ENCODE measurements around the gene NR2F1. TPM values are rescaled to one million over a fixed set of nuclear protein-coding genes. Genes with fewer than 3 reads are reported as not detected.

Gene NR2F1
- total RNA-seq, 4 donors from 2014 or later = 25.8 to 43.3 (median 37.5) TPM

DNA sequence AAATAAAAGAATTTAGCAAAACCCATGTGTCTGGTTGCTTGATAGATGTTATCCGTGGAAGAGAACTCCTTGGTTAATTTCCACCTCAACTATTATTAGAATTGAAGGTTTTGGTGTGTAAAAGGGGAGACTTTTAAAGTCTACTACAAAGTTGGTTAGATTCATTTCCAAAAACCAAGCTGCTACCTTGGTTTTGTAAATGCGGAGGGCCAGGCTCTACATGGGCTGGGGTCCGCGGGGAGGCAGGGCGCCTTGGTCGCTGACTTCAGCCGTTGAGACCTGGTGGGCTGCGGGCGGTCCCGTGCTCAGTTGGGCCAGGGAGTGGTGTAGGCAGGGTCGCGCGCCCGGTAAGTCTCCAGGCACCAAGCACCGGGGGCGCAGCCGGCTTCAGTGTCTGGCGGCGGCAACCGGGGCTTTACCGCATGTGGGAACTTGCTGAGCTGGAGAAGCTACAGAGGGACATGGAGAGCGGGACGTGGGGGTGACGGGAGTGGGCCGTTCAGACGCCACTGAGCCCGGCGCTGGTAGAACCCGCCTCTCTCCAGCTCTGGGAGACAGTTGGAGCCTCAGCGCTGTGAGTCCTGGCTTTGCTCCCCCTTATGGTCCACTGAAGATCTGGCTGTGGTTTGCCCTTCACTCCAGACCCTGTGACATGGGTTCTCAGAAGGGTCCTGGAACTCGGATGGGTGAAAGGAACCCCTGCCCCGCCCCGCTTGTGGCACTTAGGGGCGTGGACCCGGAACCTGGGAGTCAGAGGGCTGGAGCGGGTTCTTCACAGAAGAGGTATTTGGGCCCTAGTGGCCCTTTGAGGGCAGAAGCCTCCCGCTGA, 11.8 kb downstream of the NR2F1 start:
- H3K27me3 ChIP-seq = peaks cover 58% of the 10 kb centered on the region

DNA sequence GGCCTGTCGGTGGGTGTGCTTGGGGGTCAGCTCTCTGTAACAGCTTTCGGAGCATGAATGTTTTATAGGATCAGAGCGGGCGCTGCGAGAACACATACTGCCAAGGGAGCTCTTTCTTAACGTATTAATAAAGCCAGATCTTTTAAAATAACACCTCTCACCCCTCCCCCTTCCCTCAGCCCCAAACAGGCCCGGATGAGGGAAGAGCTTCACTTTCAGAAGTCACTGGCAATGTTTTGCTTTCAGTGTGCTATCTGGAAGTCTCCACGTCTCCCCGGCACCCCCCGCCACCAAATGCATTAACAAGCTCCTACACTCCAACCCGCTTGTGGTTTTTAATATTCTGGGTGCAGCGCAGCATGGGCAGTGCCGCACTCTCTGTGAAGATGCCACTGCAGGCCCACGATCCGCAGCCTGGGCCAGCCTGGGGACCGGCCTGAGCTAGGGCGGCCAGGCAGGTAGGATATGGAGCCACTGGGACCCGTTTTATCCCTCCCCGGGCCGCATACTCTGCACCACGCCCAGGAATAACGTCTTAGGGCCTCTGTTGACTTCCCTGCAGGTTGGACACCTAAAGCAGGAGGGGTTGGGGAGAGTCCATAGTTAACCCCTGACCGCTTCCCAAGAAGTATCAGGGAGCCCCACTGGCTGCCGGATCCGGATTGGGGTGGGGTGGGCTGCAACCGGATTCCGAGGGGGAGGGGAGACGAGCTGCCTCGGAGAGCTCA, 12.6 kb downstream of the NR2F1 start:
- intact Hi-C loops (cut with DNase I) = no loop called here
- Histone ChIP-seq H3K27me3 (peaks cover 66% of the 10 kb centered on the region), H3K4me3 (replicated peaks in 1 of 3) (no peak overlapping the region), H3K27ac (no peak overlapping the region), H3K9me3 (no peaks in the 10 kb centered on the region), H3K4me1 (peaks cover 0 to 16% of the 10 kb centered on the region in 2 donors), H3K36me3 (no peaks in the 10 kb centered on the region)
- 35 to 44% methylated on average over 16 to 29 of the region's 29 CpGs for WGBS, 2 donors
- DNase-seq = no peak
- TF ChIP-seq POLR2A (IDR thresholded peaks at IDR 0.05) = no peak
- TF ChIP-seq, protein P1, sequence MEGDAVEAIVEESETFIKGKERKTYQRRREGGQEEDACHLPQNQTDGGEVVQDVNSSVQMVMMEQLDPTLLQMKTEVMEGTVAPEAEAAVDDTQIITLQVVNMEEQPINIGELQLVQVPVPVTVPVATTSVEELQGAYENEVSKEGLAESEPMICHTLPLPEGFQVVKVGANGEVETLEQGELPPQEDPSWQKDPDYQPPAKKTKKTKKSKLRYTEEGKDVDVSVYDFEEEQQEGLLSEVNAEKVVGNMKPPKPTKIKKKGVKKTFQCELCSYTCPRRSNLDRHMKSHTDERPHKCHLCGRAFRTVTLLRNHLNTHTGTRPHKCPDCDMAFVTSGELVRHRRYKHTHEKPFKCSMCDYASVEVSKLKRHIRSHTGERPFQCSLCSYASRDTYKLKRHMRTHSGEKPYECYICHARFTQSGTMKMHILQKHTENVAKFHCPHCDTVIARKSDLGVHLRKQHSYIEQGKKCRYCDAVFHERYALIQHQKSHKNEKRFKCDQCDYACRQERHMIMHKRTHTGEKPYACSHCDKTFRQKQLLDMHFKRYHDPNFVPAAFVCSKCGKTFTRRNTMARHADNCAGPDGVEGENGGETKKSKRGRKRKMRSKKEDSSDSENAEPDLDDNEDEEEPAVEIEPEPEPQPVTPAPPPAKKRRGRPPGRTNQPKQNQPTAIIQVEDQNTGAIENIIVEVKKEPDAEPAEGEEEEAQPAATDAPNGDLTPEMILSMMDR (IDR thresholded peaks at IDR 0.05) = no peak

More for the DNA sequence above, 11.8 kb downstream of the NR2F1 start:
- intact Hi-C loops (cut with DNase I) = no loop called here
- Histone ChIP-seq H3K27ac (no peak overlapping the region), H3K4me1 (peaks cover 0 to 16% of the 10 kb centered on the region in 2 donors), H3K36me3 (no peaks in the 10 kb centered on the region), H3K9me3 (no peaks in the 10 kb centered on the region), H3K4me3 (replicated peaks in 1 of 3) (no peak overlapping the region)
- 46 to 50% methylated on average over 21 to 23 of the region's 37 CpGs for WGBS, 2 donors
- no peak for DNase-seq
- TF ChIP-seq POLR2A (IDR thresholded peaks at IDR 0.05) = no peak
- TF ChIP-seq, protein P1 (IDR thresholded peaks at IDR 0.05) = no peak

DNA sequence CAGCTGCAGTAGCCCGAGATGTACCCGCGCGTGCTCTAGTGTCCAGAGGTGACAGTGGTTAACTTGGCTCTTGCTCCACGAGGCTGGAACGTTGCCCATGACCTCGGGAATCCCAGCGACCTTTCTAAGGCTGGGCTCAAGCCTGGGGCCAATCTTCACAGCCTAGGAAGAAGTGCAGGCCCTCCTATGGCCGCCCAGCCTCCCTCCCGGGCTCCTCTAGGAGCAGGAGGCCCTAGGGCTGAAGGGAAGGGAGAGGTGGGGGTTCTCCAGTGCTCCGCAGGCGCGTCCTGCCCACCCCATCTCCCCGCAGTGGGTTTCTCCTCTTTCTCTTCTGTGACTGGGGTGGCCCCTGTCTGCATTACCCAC, 13.3 kb downstream of the NR2F1 start:
- intact Hi-C loops (cut with DNase I) = no loop called here
- H3K36me3 ChIP-seq = no peaks in the 10 kb centered on the region
- DNase-seq = no peak
- H3K4me3 ChIP-seq (replicated peaks in 1 of 3) = no peak overlapping the region
- WGBS, 2 donors = 24 to 32% methylated on average over 13 to 14 of the region's 14 CpGs
- peaks cover 68% of the 10 kb centered on the region for H3K27me3 ChIP-seq
- H3K4me1 ChIP-seq = peaks cover 0 to 16% of the 10 kb centered on the region in 2 donors
- H3K27ac ChIP-seq = no peak overlapping the region
- TF ChIP-seq POLR2A (IDR thresholded peaks at IDR 0.05) = no peak
- TF ChIP-seq, protein P1 (IDR thresholded peaks at IDR 0.05) = no peak
- no peaks in the 10 kb centered on the region for H3K9me3 ChIP-seq

DNA sequence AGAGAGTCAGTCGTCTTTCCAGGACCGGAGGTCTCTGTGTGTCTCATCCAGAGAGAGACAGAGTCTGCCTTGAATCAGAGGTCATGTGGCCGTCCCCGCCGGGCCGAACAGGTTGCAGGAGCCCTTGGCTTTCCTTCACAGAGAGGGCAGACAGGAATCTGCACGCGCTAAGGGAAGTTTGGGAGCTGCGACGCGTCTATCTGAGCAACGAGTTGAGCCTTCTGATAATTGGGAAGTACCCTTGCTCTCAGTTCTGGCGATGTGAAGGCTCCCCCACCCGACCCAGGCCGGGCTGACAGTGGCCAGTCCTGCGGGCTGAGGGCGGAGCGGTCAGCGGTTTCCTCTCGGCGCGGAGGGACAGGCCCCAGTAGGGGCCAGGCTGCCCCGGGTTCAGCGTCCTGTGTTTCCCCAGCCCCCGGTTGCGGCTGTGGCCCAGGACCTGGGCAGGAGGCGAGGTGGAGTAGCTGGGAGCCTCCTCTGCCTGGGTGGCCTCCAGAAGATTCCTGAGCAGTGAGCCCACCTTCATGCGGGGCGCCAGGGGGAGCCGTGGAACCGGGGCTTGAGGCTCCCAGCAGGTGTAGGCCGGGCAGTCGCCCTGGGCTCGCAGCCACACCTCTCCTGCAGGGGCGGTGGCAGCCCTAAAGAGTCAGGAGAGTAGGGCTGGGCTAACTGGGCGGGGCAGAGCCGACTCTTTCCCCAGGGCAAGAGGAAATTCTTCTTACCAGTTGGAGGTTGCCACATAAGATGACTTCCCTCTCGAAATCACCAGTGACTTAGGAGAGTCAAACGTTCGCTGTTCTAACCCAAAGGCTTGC, 13.9 kb downstream of the NR2F1 start:
- intact Hi-C loops (cut with DNase I) = no loop called here
- Histone ChIP-seq H3K4me3 (replicated peaks in 1 of 3) (no peak overlapping the region), H3K9me3 (no peaks in the 10 kb centered on the region), H3K36me3 (no peaks in the 10 kb centered on the region), H3K4me1 (peaks cover 0 to 16% of the 10 kb centered on the region in 2 donors), H3K27ac (no peak overlapping the region), H3K27me3 (peaks cover 68% of the 10 kb centered on the region)
- WGBS, 2 donors = 28 to 39% methylated on average over 18 to 31 of the region's 40 CpGs
- TF ChIP-seq, protein P1 (IDR thresholded peaks at IDR 0.05) = no peak
- TF ChIP-seq POLR2A (IDR thresholded peaks at IDR 0.05) = no peak
- no peak for DNase-seq

Data from thyroid gland (tissue), 4 donors.